H1 (cell line): Measurements from ENCODE around the gene FOXE1. TPM values are rescaled to one million over a fixed set of nuclear protein-coding genes. Genes with fewer than 3 reads are reported as not detected.

Experiments used
- CTCF ChIA-PET: fragments of 300-600 bp; sonication (Branson Sonifier 250); formaldehyde crosslinking; loops from one replicate; lab custom pipeline; 2021; ENCODE audit not compliant: partially characterized antibody; lab: Charles Lee
- POLR2A ChIA-PET: fragments of 300-600 bp; sonication (Branson Sonifier 250); formaldehyde crosslinking; loops from one replicate; lab custom pipeline; 2021; ENCODE audit warnings: inconsistent platforms; ENCODE audit not compliant: partially characterized antibody; lab: Charles Lee
- DNase-seq, 2 experiments: peaks; one replicate each; pipeline versions ENCODE4 v3.0.0 to v3.0.0-alpha.2; 2010 to 2022; ENCODE audit warnings: low spot score in 2 of 2, low read depth in 1 of 2, mixed read lengths in 1 of 2
- FAIRE-seq: peaks from 2 replicates; lab custom pipeline; 2011; peaks lifted over from hg19 to GRCh38; lab: Jason Lieb, UNC
- H2AFZ ChIP-seq: 2 replicates; pipeline ENCODE4 v1.8.1; 2012; ENCODE audit warnings: low read length, inconsistent platforms
- H2AK5ac ChIP-seq: 2 replicates; pipeline ENCODE4 v1.6.1; 2013; ENCODE audit warnings: low read depth, low read length
- H2BK120ac ChIP-seq: replicated peaks from 2 replicates; pipeline ENCODE3; 2013; ENCODE audit warnings: low read depth, low read length, inconsistent platforms
- H2BK12ac ChIP-seq: 2 replicates; pipeline ENCODE4 v1.6.1; 2013; ENCODE audit warnings: low read depth, low read length
- H2BK15ac ChIP-seq: 2 replicates; pipeline ENCODE4 v1.6.1; 2013; ENCODE audit warnings: low read length
- H2BK20ac ChIP-seq: 2 replicates; pipeline ENCODE4 v1.6.1; 2013; ENCODE audit warnings: low read length
- H2BK5ac ChIP-seq: 2 replicates; pipeline ENCODE4 v1.6.1; 2013; ENCODE audit warnings: low read depth, low read length
- H3K14ac ChIP-seq: 2 replicates; pipeline ENCODE4 v1.6.1; 2013; ENCODE audit warnings: inconsistent platforms; ENCODE audit not compliant: insufficient read length
- H3K18ac ChIP-seq: 2 replicates; pipeline ENCODE4 v1.6.1; 2013; ENCODE audit warnings: low read length; ENCODE audit errors: extremely low read depth
- H3K23ac ChIP-seq: 2 replicates; pipeline ENCODE4 v1.6.1; 2013; ENCODE audit warnings: inconsistent platforms; ENCODE audit not compliant: insufficient read length
- H3K23me2 ChIP-seq: 2 replicates; pipeline ENCODE4 v1.6.1; 2013; ENCODE audit warnings: low read depth, low read length
- H3K27ac ChIP-seq: 2 replicates; pipeline ENCODE4 v1.6.1; 2011; ENCODE audit warnings: low read depth, low read length, inconsistent platforms
- H3K27me3 ChIP-seq, 4 experiments: replicated peaks in 1 of 4; 1 replicate in 1 of 4; 2 replicates in 3 of 4; pipeline versions ENCODE4 v1.6.1 to v1.8.1; 2011 to 2013; ENCODE audit warnings: low read length in 3 of 4, mild to moderate bottlenecking in 3 of 4, inconsistent platforms in 2 of 4, mixed read lengths in 2 of 4, moderate library complexity in 1 of 4; ENCODE audit not compliant: control insufficient read depth in 3 of 4, insufficient read depth in 3 of 4; ENCODE audit errors: extremely low read depth in 1 of 4
- H3K36me3 ChIP-seq, 4 experiments: 2 replicates each; pipeline versions ENCODE4 v1.6.1 to v1.8.1; 2011 to 2013; ENCODE audit warnings: mild to moderate bottlenecking in 4 of 4, low read length in 3 of 4, moderate library complexity in 2 of 4, control low read depth in 1 of 4, inconsistent platforms in 1 of 4; ENCODE audit not compliant: insufficient read depth in 4 of 4, control insufficient read depth in 2 of 4
- H3K4ac ChIP-seq: replicated peaks from 2 replicates; pipeline ENCODE3; 2013; ENCODE audit warnings: low read length, low read depth, mixed read lengths, inconsistent platforms; ENCODE audit not compliant: insufficient read length
- H3K4me1 ChIP-seq, 4 experiments: replicated peaks in 1 of 4; 1 replicate in 1 of 4; 2 replicates in 3 of 4; pipeline versions ENCODE4 v1.6.1 to v1.8.1; 2011 to 2013; ENCODE audit warnings: low read length in 3 of 4, inconsistent platforms in 2 of 4, mixed read lengths in 1 of 4; ENCODE audit not compliant: insufficient read depth in 4 of 4, control insufficient read depth in 3 of 4
- H3K4me2 ChIP-seq, 2 experiments: 2 replicates each; pipeline versions ENCODE4 v1.6.1 to v1.8.1; 2011 to 2013; ENCODE audit warnings: low read depth in 2 of 2, low read length in 2 of 2, control low read depth in 1 of 2, inconsistent platforms in 1 of 2, mild to moderate bottlenecking in 1 of 2; ENCODE audit not compliant: insufficient read depth in 1 of 2
- H3K4me3 ChIP-seq, 4 experiments: fragments of 200-600, 300-600 bp in 1 of 4; sonication (generic), shearing (Covaris generic), sonication (Bioruptor Twin) in 1 of 4; 2 replicates each; pipeline versions ENCODE4 v1.5.1 to v1.8.1; 2011 to 2016; ENCODE audit warnings: low read length in 4 of 4, low read depth in 3 of 4, control low read depth in 2 of 4, inconsistent platforms in 2 of 4, mild to moderate bottlenecking in 2 of 4, mixed read lengths in 1 of 4, moderate library complexity in 1 of 4; ENCODE audit not compliant: insufficient read depth in 2 of 4; ENCODE audit errors: extremely low read depth in 1 of 4
- H3K56ac ChIP-seq: replicated peaks from 2 replicates; pipeline ENCODE3; 2013; ENCODE audit warnings: low read depth, mild to moderate bottlenecking, mixed read lengths, low read length, inconsistent platforms; ENCODE audit not compliant: insufficient read length
- H3K79me1 ChIP-seq: 2 replicates; pipeline ENCODE4 v1.6.1; 2013; ENCODE audit warnings: low read depth, low read length, control low read depth
- H3K79me2 ChIP-seq, 2 experiments: 2 replicates each; pipeline versions ENCODE4 v1.6.1 to v1.8.1; 2012 to 2013; ENCODE audit warnings: low read length in 2 of 2, mild to moderate bottlenecking in 2 of 2, inconsistent platforms in 1 of 2; ENCODE audit not compliant: insufficient read depth in 2 of 2, control insufficient read depth in 1 of 2
- H3K9ac ChIP-seq, 4 experiments: replicated peaks in 1 of 4; 1 replicate in 1 of 4; 2 replicates in 3 of 4; pipeline versions ENCODE4 v1.6.1 to v1.8.1; 2011 to 2013; ENCODE audit warnings: low read depth in 3 of 4, low read length in 3 of 4, control low read depth in 2 of 4, mild to moderate bottlenecking in 2 of 4, moderate library complexity in 2 of 4, inconsistent platforms in 1 of 4; ENCODE audit errors: extremely low read depth in 1 of 4
- H3K9me3 ChIP-seq, 2 experiments: 2 replicates each; pipeline versions ENCODE4 v1.6.1 to v1.8.1; 2012 to 2013; ENCODE audit warnings: mild to moderate bottlenecking in 2 of 2, moderate library complexity in 2 of 2, control low read depth in 1 of 2, inconsistent platforms in 1 of 2, low read depth in 1 of 2, low read length in 1 of 2, mixed read lengths in 1 of 2; ENCODE audit not compliant: insufficient read depth in 2 of 2
- H4K20me1 ChIP-seq, 2 experiments: replicated peaks in 1 of 2; 2 replicates each; pipeline versions ENCODE3 to v1.8.1; 2011 to 2013; ENCODE audit warnings: inconsistent platforms in 2 of 2, low read length in 2 of 2, mild to moderate bottlenecking in 1 of 2; ENCODE audit not compliant: insufficient read depth in 2 of 2, control insufficient read depth in 1 of 2
- H4K5ac ChIP-seq: 2 replicates; pipeline ENCODE4 v1.6.1; 2013; ENCODE audit warnings: low read length, low read depth, mixed read lengths, inconsistent platforms; ENCODE audit not compliant: insufficient read length
- H4K8ac ChIP-seq: 2 replicates; pipeline ENCODE4 v1.8.0; 2013; ENCODE audit warnings: mild to moderate bottlenecking, moderate library complexity, low read length, inconsistent platforms; ENCODE audit not compliant: insufficient read depth; ENCODE audit errors: extremely low read depth
- H4K91ac ChIP-seq: replicated peaks from 2 replicates; pipeline ENCODE3; 2013; ENCODE audit warnings: low read length, mixed read lengths, inconsistent platforms; ENCODE audit not compliant: insufficient read length
- BACH1 ChIP-seq: IDR thresholded peaks from 2 replicates; pipeline ENCODE4 v1.6.1; 2012; ENCODE audit warnings: low read length, improper control_type of control experiment
- E2F6 ChIP-seq: IDR thresholded peaks from 2 replicates; pipeline ENCODE4 v1.6.1; 2012; ENCODE audit warnings: inconsistent platforms
- KDM1A ChIP-seq: fragments of 200-600, 300-600 bp; sonication (generic); IDR thresholded peaks from 2 replicates; pipeline ENCODE4 v1.7.1; 2016; ENCODE audit warnings: mild to moderate bottlenecking, low read length, borderline replicate concordance
- NANOG ChIP-seq: IDR thresholded peaks from 2 replicates; pipeline ENCODE4 v1.6.1; 2011; ENCODE audit warnings: low read length, low read depth, mild to moderate bottlenecking, inconsistent platforms; ENCODE audit not compliant: insufficient read depth, poor library complexity, severe bottlenecking
- POLR2AphosphoS5 ChIP-seq: IDR thresholded peaks from 2 replicates; pipeline ENCODE4 v1.6.1; 2011; ENCODE audit warnings: low read depth, low read length
- POU5F1 ChIP-seq: IDR thresholded peaks from 2 replicates; pipeline ENCODE4 v1.6.1; 2011; ENCODE audit warnings: low read depth, mild to moderate bottlenecking, low read length, moderate library complexity
- RAD21 ChIP-seq, 2 experiments: IDR thresholded peaks in 1 of 2; conservative IDR thresholded peaks in 1 of 2; 2 replicates each; pipeline ENCODE4 v1.6.1; 2011; ENCODE audit warnings: low read depth in 2 of 2, low read length in 2 of 2, improper control_type of control experiment in 1 of 2, inconsistent platforms in 1 of 2, mild to moderate bottlenecking in 1 of 2, moderate library complexity in 1 of 2
- RXRA ChIP-seq: IDR thresholded peaks from 2 replicates; pipeline ENCODE4 v1.6.1; 2011; ENCODE audit warnings: low read depth, mild to moderate bottlenecking, low read length, moderate library complexity; ENCODE audit not compliant: insufficient read depth
- SIN3A ChIP-seq, 2 experiments: IDR thresholded peaks in 1 of 2; conservative IDR thresholded peaks in 1 of 2; 2 replicates each; pipeline ENCODE4 v1.6.1; 2011 to 2012; ENCODE audit warnings: low read length in 2 of 2, improper control_type of control experiment in 1 of 2, low read depth in 1 of 2, mild to moderate bottlenecking in 1 of 2
- TBP ChIP-seq: IDR thresholded peaks from 2 replicates; pipeline ENCODE4 v1.6.1; 2011; ENCODE audit warnings: low read depth, low read length, improper control_type of control experiment
- ZNF274 ChIP-seq: IDR thresholded peaks from 2 replicates; pipeline ENCODE4 v1.7.0; 2012; ENCODE audit warnings: low read length, borderline replicate concordance; ENCODE audit errors: extremely low read depth
- WGBS, 2 experiments: shearing (Covaris generic) in 1 of 2; methylation state at CpG; one replicate each; pipeline versions ENCODE4 v1.1.6 to v1.1.7; 2013 to 2015; ENCODE audit warnings: low lambda C conversion rate in 2 of 2, mixed read lengths in 2 of 2, inconsistent platforms in 1 of 2, low coverage in 1 of 2, missing lambda C conversion rate in 1 of 2; ENCODE audit not compliant: insufficient replicate concordance in 2 of 2, insufficient coverage in 1 of 2, insufficient read length in 1 of 2; ENCODE audit errors: extremely low coverage in 1 of 2, missing lambda C conversion rate in 1 of 2; 5-methylcytosine and 5-hydroxymethylcytosine counted together
- polyA plus RNA-seq, 7 experiments: library from polyadenylated mRNA; depleted of rRNA in 3 of 7; stranded (reverse) in 5 of 7; unstranded in 2 of 7; fragments of >200 nt in 5 of 7; fragments of 200-250 nt in 2 of 7; gene quantifications; 1 replicate in 5 of 7; 2 replicates in 1 of 7; 4 replicates in 1 of 7; pipeline versions ENCODE4 v1.2.1 to v1.2.3, GENCODE V29; 2011 to 2013; ENCODE audit warnings: missing spikeins in 2 of 7, mixed read lengths in 2 of 7
- total RNA-seq: library from RNA; stranded (reverse); fragmentation: NEBNext Ultra II Directional; extraction: Animal tissue kit (Norgen Biotek cat#: 25700); gene quantifications from 2 replicates; pipeline ENCODE4 v1.2.1, GENCODE V29; 2021

The FOXE1 gene
- total and polyA plus RNA-seq, 2 of the 8 experiments (the other 6 are each of a cell fraction or from before 2014, with no cell fraction given), result 0.03 TPM; not detected in 1

- no peak overlapping the region for H2AFZ ChIP-seq
- H3K23ac ChIP-seq, result no peak overlapping the region
- no peak overlapping the region for H2BK120ac ChIP-seq
- H3K56ac ChIP-seq, result no peak overlapping the region
- no peak overlapping the region for H4K8ac ChIP-seq
- H2BK12ac ChIP-seq, result no peak overlapping the region
- DNase-seq, result peak in 1 of 2 experiments; percentile 31
- H3K4me3 ChIP-seq, result no peak overlapping the region
- 92% methylated on average over 4 of the region's 4 CpGs; no CpG with 5 or more reads in 1 of the 2 experiments for WGBS, 2 experiments
- no peaks in the 10 kb centered on the region for H3K4me1 ChIP-seq
- H3K4me2 ChIP-seq, result no peak overlapping the region
- no peak overlapping the region for H2BK5ac ChIP-seq
- H3K9ac ChIP-seq, result no peak overlapping the region
- no peak overlapping the region for H2AK5ac ChIP-seq
- H3K27me3 ChIP-seq, result no peaks in the 10 kb centered on the region; a peak in 1 of 7 replicates
- H3K79me1 ChIP-seq, result no peaks in the 10 kb centered on the region
- no peak for FAIRE-seq
- no peaks in the 10 kb centered on the region for H3K79me2 ChIP-seq
- H2BK15ac ChIP-seq, result no peak overlapping the region
- no peak overlapping the region for H3K14ac ChIP-seq
- H4K91ac ChIP-seq, result no peak overlapping the region
- H3K18ac ChIP-seq, result no peak overlapping the region
- no peak overlapping the region for H3K4ac ChIP-seq
- H4K5ac ChIP-seq, result no peak overlapping the region
- ChIA-PET CTCF (interaction anchor here (1.2 to 3.5 kb wide), 4 partner anchors 9 to 22 kb away, joined by 4 to 29 read pairs (median 4); no protein-coding TSS in a partner anchor), POLR2A (interaction anchor here (0.6 to 1.3 kb wide), 3 partner anchors 12 to 135 kb away, joined by 3 to 4 read pairs (median 3); no protein-coding TSS in a partner anchor)
- H3K36me3 ChIP-seq, result no peaks in the 10 kb centered on the region
- H3K9me3 ChIP-seq, result no peaks in the 10 kb centered on the region
- no peaks in the 10 kb centered on the region for H4K20me1 ChIP-seq
- no peaks in the 10 kb centered on the region for H3K23me2 ChIP-seq
- H2BK20ac ChIP-seq, result no peak overlapping the region
- H3K27ac ChIP-seq, result no peak overlapping the region
- no peak for TF ChIP-seq NANOG
- no peak for TF ChIP-seq E2F6
- no peak for TF ChIP-seq BACH1
- TF ChIP-seq RAD21 (IDR thresholded peaks at IDR 0.05 in 1 of 2, conservative IDR thresholded peaks at IDR 0.05 in 1 of 2; ENCODE audit: low read depth in 2 of 2, low read length in 2 of 2), result no peak
- TF ChIP-seq POU5F1, result no peak
- TF ChIP-seq KDM1A, result no peak
- TF ChIP-seq POLR2AphosphoS5, result no peak
- TF ChIP-seq ZNF274, result no peak
- no peak for TF ChIP-seq TBP
- TF ChIP-seq SIN3A (conservative IDR thresholded peaks at IDR 0.05 in 1 of 2, IDR thresholded peaks at IDR 0.05 in 1 of 2; ENCODE audit: low read depth in 1 of 2, low read length in 2 of 2), result no peak
- TF ChIP-seq RXRA, result no peak
These were observed 27.3 kb downstream of the FOXE1 start for GRCh38 chr9:97880336-97880735.
